OCI-LY1 (cell line): ENCODE results near the gene TTC24.
"Not testable (repeated sequence)": the region's sequence is repeated elsewhere in the genome, so short reads cannot be mapped to it uniquely, and the experiment has no call there.

Experiments used
- H2AFZ ChIP-seq: fragments of 200-600 bp; sonication (generic), shearing (Covaris generic); 2 replicates; pipeline ENCODE4 v1.6.0; 2014; ENCODE audit warnings: antibody characterized with exemption, mild to moderate bottlenecking, low read length
- H3F3A ChIP-seq: fragments of 200-600 bp; sonication (generic), shearing (Covaris generic); 2 replicates; pipeline ENCODE4 v1.6.0; 2014; ENCODE audit warnings: mild to moderate bottlenecking, antibody characterized with exemption, low read length, moderate library complexity; ENCODE audit not compliant: insufficient read depth
- H3K27ac ChIP-seq: fragments of 200-600 bp; sonication (generic); 2 replicates; pipeline ENCODE4 v1.5.1; 2014; ENCODE audit warnings: low read length, mixed run types, mild to moderate bottlenecking, low read depth; ENCODE audit not compliant: poor library complexity, severe bottlenecking
- H3K27me3 ChIP-seq: fragments of 200-600 bp; sonication (generic); 2 replicates; pipeline ENCODE4 v1.6.0; 2014; ENCODE audit warnings: antibody characterized with exemption, mild to moderate bottlenecking, low read length, moderate library complexity; ENCODE audit not compliant: insufficient read depth
- H3K36me3 ChIP-seq: fragments of 200-600 bp; sonication (generic); 2 replicates; pipeline ENCODE4 v1.6.1; 2014; ENCODE audit warnings: mild to moderate bottlenecking, antibody characterized with exemption, low read length, moderate library complexity, mixed read lengths; ENCODE audit not compliant: insufficient read depth
- H3K4me1 ChIP-seq: fragments of 200-600 bp; sonication (generic); 2 replicates; pipeline ENCODE4 v1.5.1; 2014; ENCODE audit warnings: mild to moderate bottlenecking, low read length, moderate library complexity; ENCODE audit not compliant: insufficient read depth, severe bottlenecking
- H3K4me2 ChIP-seq: fragments of 200-600 bp; sonication (generic), shearing (Covaris generic); 2 replicates; pipeline ENCODE4 v1.6.1; 2014; ENCODE audit warnings: low read length
- H3K4me3 ChIP-seq: fragments of 200-600 bp; sonication (generic); 2 replicates; pipeline ENCODE4 v1.5.1; 2014; ENCODE audit warnings: low read length, low read depth, mild to moderate bottlenecking, mixed read lengths; ENCODE audit not compliant: poor library complexity, severe bottlenecking
- H3K79me2 ChIP-seq: fragments of 200-600 bp; shearing (Covaris generic); 2 replicates; pipeline ENCODE4 v1.6.1; 2016; ENCODE audit warnings: mixed run types, low read length, mixed read lengths; ENCODE audit not compliant: insufficient read depth
- H3K9ac ChIP-seq: fragments of 200-600 bp; sonication (generic), shearing (Covaris generic); 2 replicates; pipeline ENCODE4 v1.6.1; 2014; ENCODE audit warnings: mild to moderate bottlenecking, low read length, mixed read lengths
- H3K9me2 ChIP-seq: fragments of 200-600 bp; sonication (generic), shearing (Covaris generic); 2 replicates; pipeline ENCODE4 v1.6.1; 2014; ENCODE audit warnings: low read depth, mild to moderate bottlenecking, low read length, mixed read lengths
- H3K9me3 ChIP-seq: fragments of 200-600 bp; shearing (Covaris generic); 2 replicates; pipeline ENCODE4 v1.6.1; 2014; ENCODE audit warnings: low read length, mixed read lengths
- H4K20me1 ChIP-seq: fragments of 200-600 bp; sonication (generic), shearing (Covaris generic); 2 replicates; pipeline ENCODE4 v1.6.0; 2016; ENCODE audit warnings: mild to moderate bottlenecking, low read length; ENCODE audit not compliant: insufficient read depth
- CTCF ChIP-seq: fragments of 200-600 bp; sonication (generic), shearing (Covaris generic); IDR thresholded peaks from 2 replicates; pipeline ENCODE4 v1.5.1; 2017; ENCODE audit warnings: mild to moderate bottlenecking, antibody characterized with exemption, low read length, moderate library complexity, mixed read lengths
- EZH2 ChIP-seq: fragments of 200-600 bp; sonication (generic), shearing (Covaris generic); IDR thresholded peaks from 2 replicates; pipeline ENCODE4 v1.8.0; 2017; ENCODE audit warnings: borderline replicate concordance, mixed run types, mild to moderate bottlenecking, antibody characterized with exemption, low read length, moderate library complexity, mixed read lengths

TTC24 gene

GRCh38 chr1:156551869-156552268 lies 27.7 kb upstream of the TTC24 start:
- Histone ChIP-seq H2AFZ (no peak overlapping the region), H3K4me3 (no peak overlapping the region), H3K27me3 (no peaks in the 10 kb centered on the region; the same call in 1 of the 2 replicates), H3K9ac (no peak overlapping the region), H3K36me3 (no peaks in the 10 kb centered on the region), H3K9me2 (no peaks in the 10 kb centered on the region), H3K9me3 (no peaks in the 10 kb centered on the region), H3F3A (no peaks in the 10 kb centered on the region), H3K4me2 (no peak overlapping the region), H3K27ac (no peak overlapping the region), H3K79me2 (no peaks in the 10 kb centered on the region), H3K4me1 (no peaks in the 10 kb centered on the region), H4K20me1 (no peaks in the 10 kb centered on the region)
- TF ChIP-seq EZH2 (no peak), CTCF (no peak)

- no peak overlapping the region for H3K4me2 ChIP-seq
Observed at GRCh38 chr1:156552518-156552917, 27.0 kb upstream of the TTC24 start.

GRCh38 chr1:156552937-156553336 lies 26.6 kb upstream of the TTC24 start:
- H4K20me1 ChIP-seq, H3K9me3 ChIP-seq, H3K4me3 ChIP-seq, H3K27ac ChIP-seq, H3F3A ChIP-seq, H3K9me2 ChIP-seq, H3K4me1 ChIP-seq, H3K4me2 ChIP-seq, H3K36me3 ChIP-seq, H3K79me2 ChIP-seq, H3K27me3 ChIP-seq, H2AFZ ChIP-seq, H3K9ac ChIP-seq: not testable (repeated sequence)

More at GRCh38 chr1:156552518-156552917, 27.0 kb upstream of the TTC24 start:
- Histone ChIP-seq H2AFZ (no peak overlapping the region), H3K27ac (no peak overlapping the region), H3K79me2 (no peaks in the 10 kb centered on the region), H3K36me3 (no peaks in the 10 kb centered on the region), H3K9me3 (no peaks in the 10 kb centered on the region), H3K27me3 (no peaks in the 10 kb centered on the region; the same call in 1 of the 2 replicates), H3F3A (no peaks in the 10 kb centered on the region), H3K9me2 (no peaks in the 10 kb centered on the region), H3K4me1 (no peaks in the 10 kb centered on the region), H4K20me1 (no peaks in the 10 kb centered on the region), H3K9ac (no peak overlapping the region), H3K4me3 (no peak overlapping the region)
- TF ChIP-seq EZH2, result no peak
- no peak for TF ChIP-seq CTCF

GRCh38 chr1:156553860-156554485 lies 25.6 kb upstream of the TTC24 start:
- no peaks in the 10 kb centered on the region for H3K9me2 ChIP-seq
- H3K36me3 ChIP-seq, result no peaks in the 10 kb centered on the region
- H3K9ac ChIP-seq, result no peak overlapping the region
- no peaks in the 10 kb centered on the region for H3F3A ChIP-seq
- H3K4me2 ChIP-seq, result no peak overlapping the region
- no peaks in the 10 kb centered on the region for H3K79me2 ChIP-seq
- TF ChIP-seq CTCF (no peak), EZH2 (no peak)
- H3K9me3 ChIP-seq, result no peaks in the 10 kb centered on the region
- no peaks in the 10 kb centered on the region for H4K20me1 ChIP-seq
- H2AFZ ChIP-seq, result no peak overlapping the region
- no peaks in the 10 kb centered on the region for H3K4me1 ChIP-seq
- H3K27ac ChIP-seq, result no peak overlapping the region
- no peaks in the 10 kb centered on the region for H3K27me3 ChIP-seq
- H3K4me3 ChIP-seq, result no peak overlapping the region
